ENCODE results near the gene CLGN. TPM values are rescaled to one million over a fixed set of nuclear protein-coding genes. Genes with fewer than 3 reads are reported as not detected.

CLGN gene
- polyA plus RNA-seq, 1 donor (not counting 4 experiments of a cell fraction or from before 2014, with no cell fraction given) = not detected

DNA sequence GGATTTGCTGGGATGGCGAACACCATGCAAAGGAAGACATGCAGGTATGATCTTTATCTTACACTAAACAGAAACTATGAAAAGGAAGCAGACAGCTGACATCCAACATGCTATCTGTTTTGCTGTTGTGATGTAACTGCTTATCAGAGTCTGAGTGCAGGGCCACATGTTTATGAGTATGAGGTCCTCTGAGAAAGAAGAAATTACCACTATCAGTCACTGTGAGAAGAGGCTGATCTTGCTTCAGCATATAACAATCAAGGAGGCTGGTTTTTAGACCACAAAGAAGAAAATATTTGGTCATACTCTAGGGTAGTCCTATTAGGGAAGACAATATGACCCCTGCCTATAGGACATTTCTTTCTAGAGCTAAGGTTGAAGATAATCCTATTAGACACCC, 18.5 kb downstream of the CLGN start:
- no peaks in the 10 kb centered on the region for H3K36me3 ChIP-seq (ENCODE audit: control insufficient read depth in 2 of 2, extremely low read depth in 1 of 2, insufficient read depth in 2 of 2, low read length in 2 of 2)
- no peak overlapping the region for H3K4me3 ChIP-seq (ENCODE audit: control insufficient read depth in 2 of 3, extremely low read depth in 1 of 3, insufficient read depth in 2 of 3, low read depth in 1 of 3, low read length in 3 of 3)
- DNase-seq (ENCODE audit: low read depth, low spot score) (no peak), FAIRE-seq (no peak)
- H2AFZ ChIP-seq (ENCODE audit: control insufficient read depth, low read length) = no peak overlapping the region
- dilution Hi-C loops (cut with MboI; ENCODE audit: extremely low pct_ligation_motif_present, low sequenced_read_pairs) = no loop called here
- no peaks in the 10 kb centered on the region for H3K4me1 ChIP-seq (ENCODE audit: control insufficient read depth, extremely low read depth, insufficient read depth, low read length)
- no peaks in the 10 kb centered on the region for H4K20me1 ChIP-seq (ENCODE audit: control insufficient read depth, extremely low read depth, insufficient read depth, low read length)
- H3K9ac ChIP-seq (ENCODE audit: control insufficient read depth, extremely low read depth, insufficient read depth, low read length) = no peak overlapping the region
- no peak overlapping the region for H3K4me2 ChIP-seq (ENCODE audit: control insufficient read depth, extremely low read depth, insufficient read depth, low read depth, low read length)
- no peak for TF ChIP-seq EZH2 (IDR thresholded peaks at IDR 0.05; ENCODE audit: low read length)
- TF ChIP-seq CTCF (optimal IDR thresholded peaks at IDR 0.05 in 1 of 3, IDR thresholded peaks at IDR 0.05 in 1 of 3, conservative IDR thresholded peaks at IDR 0.05 in 1 of 3; ENCODE audit: extremely low read depth in 1 of 3, insufficient read depth in 2 of 3, low read length in 3 of 3) = no peak
- H3K79me2 ChIP-seq (ENCODE audit: control insufficient read depth, insufficient read depth, low read length) = no peaks in the 10 kb centered on the region
- H3K27me3 ChIP-seq (ENCODE audit: control insufficient read depth, extremely low read depth, insufficient read depth, low read length) = no peaks in the 10 kb centered on the region
- H3K27ac ChIP-seq (ENCODE audit: control insufficient read depth, insufficient read depth, low read length) = no peak overlapping the region
- H3K9me1 ChIP-seq (ENCODE audit: control insufficient read depth, extremely low read depth, insufficient read depth, low read length) = no peaks in the 10 kb centered on the region
- H3K9me3 ChIP-seq (ENCODE audit: control insufficient read depth, low read depth, low read length) = no peaks in the 10 kb centered on the region

DNA sequence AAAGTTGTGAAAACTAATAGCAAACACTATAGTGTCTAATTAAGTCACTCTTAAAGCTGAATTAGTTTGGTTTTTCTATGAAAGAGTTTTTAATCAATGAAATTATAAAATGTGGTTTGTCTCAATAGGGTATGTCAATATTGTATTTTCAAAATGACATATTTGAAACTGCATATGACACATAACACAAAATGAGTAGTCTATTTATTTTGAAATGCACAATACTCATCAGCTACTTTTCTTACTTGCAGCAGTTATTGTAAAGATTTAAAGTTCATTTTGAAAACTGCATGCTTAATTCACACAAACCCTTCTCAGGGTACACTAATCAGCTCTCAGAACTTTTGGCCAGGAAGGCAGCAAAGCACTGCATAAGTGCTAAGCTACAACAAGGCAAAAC, 21.2 kb downstream of the CLGN start:
- H3K9me1 ChIP-seq (ENCODE audit: control insufficient read depth, extremely low read depth, insufficient read depth, low read length) = no peaks in the 10 kb centered on the region
- FAIRE-seq (no peak), DNase-seq (ENCODE audit: low read depth, low spot score) (no peak)
- no peaks in the 10 kb centered on the region for H3K36me3 ChIP-seq (ENCODE audit: control insufficient read depth in 2 of 2, extremely low read depth in 1 of 2, insufficient read depth in 2 of 2, low read length in 2 of 2)
- H3K9ac ChIP-seq (ENCODE audit: control insufficient read depth, extremely low read depth, insufficient read depth, low read length) = no peak overlapping the region
- H3K4me1 ChIP-seq (ENCODE audit: control insufficient read depth, extremely low read depth, insufficient read depth, low read length) = no peaks in the 10 kb centered on the region
- H4K20me1 ChIP-seq (ENCODE audit: control insufficient read depth, extremely low read depth, insufficient read depth, low read length) = no peaks in the 10 kb centered on the region
- no peaks in the 10 kb centered on the region for H3K79me2 ChIP-seq (ENCODE audit: control insufficient read depth, insufficient read depth, low read length)
- H3K4me2 ChIP-seq (ENCODE audit: control insufficient read depth, extremely low read depth, insufficient read depth, low read depth, low read length) = no peak overlapping the region
- no peak overlapping the region for H3K27ac ChIP-seq (ENCODE audit: control insufficient read depth, insufficient read depth, low read length)
- H3K4me3 ChIP-seq (ENCODE audit: control insufficient read depth in 2 of 3, extremely low read depth in 1 of 3, insufficient read depth in 2 of 3, low read depth in 1 of 3, low read length in 3 of 3) = no peak overlapping the region
- TF ChIP-seq CTCF (optimal IDR thresholded peaks at IDR 0.05 in 1 of 3, IDR thresholded peaks at IDR 0.05 in 1 of 3, conservative IDR thresholded peaks at IDR 0.05 in 1 of 3; ENCODE audit: extremely low read depth in 1 of 3, insufficient read depth in 2 of 3, low read length in 3 of 3) (no peak), EZH2 (IDR thresholded peaks at IDR 0.05; ENCODE audit: low read length) (no peak)
- no peaks in the 10 kb centered on the region for H3K27me3 ChIP-seq (ENCODE audit: control insufficient read depth, extremely low read depth, insufficient read depth, low read length)
- H2AFZ ChIP-seq (ENCODE audit: control insufficient read depth, low read length) = no peak overlapping the region
- dilution Hi-C loops (cut with MboI; ENCODE audit: extremely low pct_ligation_motif_present, low sequenced_read_pairs) = no loop called here
- H3K9me3 ChIP-seq (ENCODE audit: control insufficient read depth, low read depth, low read length) = no peaks in the 10 kb centered on the region
